Activated B cell treated with CpG ODN at 0.5 μM for 24 hours (primary cell): ENCODE results near the gene KMT2A. TPM values are rescaled to one million over a fixed set of nuclear protein-coding genes. Genes with fewer than 3 reads are reported as not detected.

Experiments used
- ATAC-seq: fragments of 200-7000 bp; cut with Tn5 transposase; one replicate; pipeline ENCODE4 v1.10.0; 2021; ENCODE audit warnings: low read depth, mild to moderate bottlenecking, moderate library complexity
- CTCF ChIA-PET: fragments of 350-600 bp; sonication (Branson Sonifier 250); formaldehyde crosslinking; loops from one replicate; lab custom pipeline; 2021; ENCODE audit warnings: antibody characterized with exemption; lab: Charles Lee
- POLR2A ChIA-PET: fragments of 350-600 bp; sonication (Branson Sonifier 250); formaldehyde crosslinking; loops from one replicate; lab custom pipeline; 2021; ENCODE audit warnings: antibody characterized with exemption; lab: Charles Lee
- DNase-seq: peaks from one replicate; pipeline ENCODE4 v3.0.0; 2022
- H3K27ac Mint-ChIP-seq: one replicate; pipeline ENCODE4 v1.8.0; 2020; ENCODE audit warnings: mixed read lengths
- H3K27me3 Mint-ChIP-seq: one replicate; pipeline ENCODE4 v1.8.0; 2021; ENCODE audit warnings: mixed read lengths
- H3K36me3 Mint-ChIP-seq: one replicate; pipeline ENCODE4 v1.8.0; 2021; ENCODE audit warnings: low read depth, mixed read lengths
- H3K4me1 Mint-ChIP-seq: one replicate; pipeline ENCODE4 v1.8.0; 2021; ENCODE audit warnings: mixed read lengths
- H3K4me3 Mint-ChIP-seq: one replicate; pipeline ENCODE4 v1.8.0; 2020; ENCODE audit warnings: mild to moderate bottlenecking, mixed read lengths
- H3K9me3 Mint-ChIP-seq: one replicate; pipeline ENCODE4 v1.8.0; 2020; ENCODE audit warnings: mixed read lengths
- intact Hi-C: fragments of 100-400 bp; cut with micrococcal nuclease; formaldehyde crosslinking; loops from one replicate; pipeline ENCODE4 v1.15.1; 2024
- total RNA-seq: library from RNA; stranded (reverse); gene quantifications from 2 replicates; pipeline ENCODE4 v1.2.3, GENCODE V29; 2022
- TF ChIP-seq, protein P1 (sequence below): fragments of 200-600 bp; IDR thresholded peaks from one replicate; pipeline ENCODE4 v1.8.0; 2022; ENCODE audit warnings: antibody characterized with exemption, mild to moderate bottlenecking

KMT2A gene
- total RNA-seq, 1 donor from 2014 or later, result 117 TPM

DNA sequence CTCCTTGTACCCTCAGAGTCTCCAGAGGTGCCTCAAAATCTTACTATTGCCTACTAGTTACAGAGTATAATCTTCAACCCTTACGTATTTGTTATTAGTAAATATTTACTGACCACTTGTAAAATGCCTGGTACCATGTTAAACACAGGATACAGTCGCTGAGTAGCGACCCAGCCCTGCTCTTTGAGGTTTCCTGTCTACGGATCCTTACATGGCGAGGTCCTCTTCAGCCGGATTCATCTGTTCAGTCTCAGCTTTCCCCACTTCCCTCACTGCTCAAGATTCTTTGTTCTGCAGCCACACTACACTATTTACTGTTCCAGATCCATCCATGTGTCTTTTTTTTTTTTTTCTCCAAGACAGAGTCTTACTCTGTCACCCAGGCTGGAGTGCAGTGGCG, 77.8 kb downstream of the KMT2A start:
- intact Hi-C loops, result no loop called here
- H3K9me3 Mint-ChIP-seq, result no peaks in the 10 kb centered on the region
- DNase-seq (no peak), ATAC-seq (no peak)
- ChIA-PET POLR2A (no interaction called here), CTCF (no interaction called here)
- peaks cover 3% of the 10 kb centered on the region for H3K4me1 Mint-ChIP-seq
- no peak overlapping the region for H3K27ac Mint-ChIP-seq
- TF ChIP-seq, protein P1, sequence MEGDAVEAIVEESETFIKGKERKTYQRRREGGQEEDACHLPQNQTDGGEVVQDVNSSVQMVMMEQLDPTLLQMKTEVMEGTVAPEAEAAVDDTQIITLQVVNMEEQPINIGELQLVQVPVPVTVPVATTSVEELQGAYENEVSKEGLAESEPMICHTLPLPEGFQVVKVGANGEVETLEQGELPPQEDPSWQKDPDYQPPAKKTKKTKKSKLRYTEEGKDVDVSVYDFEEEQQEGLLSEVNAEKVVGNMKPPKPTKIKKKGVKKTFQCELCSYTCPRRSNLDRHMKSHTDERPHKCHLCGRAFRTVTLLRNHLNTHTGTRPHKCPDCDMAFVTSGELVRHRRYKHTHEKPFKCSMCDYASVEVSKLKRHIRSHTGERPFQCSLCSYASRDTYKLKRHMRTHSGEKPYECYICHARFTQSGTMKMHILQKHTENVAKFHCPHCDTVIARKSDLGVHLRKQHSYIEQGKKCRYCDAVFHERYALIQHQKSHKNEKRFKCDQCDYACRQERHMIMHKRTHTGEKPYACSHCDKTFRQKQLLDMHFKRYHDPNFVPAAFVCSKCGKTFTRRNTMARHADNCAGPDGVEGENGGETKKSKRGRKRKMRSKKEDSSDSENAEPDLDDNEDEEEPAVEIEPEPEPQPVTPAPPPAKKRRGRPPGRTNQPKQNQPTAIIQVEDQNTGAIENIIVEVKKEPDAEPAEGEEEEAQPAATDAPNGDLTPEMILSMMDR, result no peak
- no peaks in the 10 kb centered on the region for H3K27me3 Mint-ChIP-seq
- peaks cover 67% of the 10 kb centered on the region for H3K36me3 Mint-ChIP-seq
- no peak overlapping the region for H3K4me3 Mint-ChIP-seq

DNA sequence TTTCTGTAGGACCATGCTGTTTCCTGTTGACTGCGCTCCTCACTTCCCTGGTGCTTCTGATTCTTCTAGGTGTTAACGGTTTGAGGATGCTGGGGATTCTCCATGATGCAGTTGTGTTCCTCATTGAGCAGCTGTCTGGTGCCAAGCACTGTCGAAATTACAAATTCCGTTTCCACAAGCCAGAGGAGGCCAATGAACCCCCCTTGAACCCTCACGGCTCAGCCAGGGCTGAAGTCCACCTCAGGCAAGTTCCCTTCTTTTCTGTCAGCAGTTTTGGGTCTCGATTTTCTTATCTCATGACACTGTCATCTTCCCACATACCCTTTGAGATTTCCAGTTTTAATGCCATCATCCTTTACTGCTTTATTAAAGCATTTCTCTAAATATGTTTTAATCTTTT, 83.3 kb downstream of the KMT2A start:
- TF ChIP-seq, protein P1, result no peak
- intact Hi-C loops, result no loop called here
- Mint-ChIP-seq H3K27me3 (no peaks in the 10 kb centered on the region), H3K9me3 (no peaks in the 10 kb centered on the region), H3K4me1 (peaks cover 8% of the 10 kb centered on the region), H3K4me3 (no peak overlapping the region), H3K27ac (no peak overlapping the region), H3K36me3 (peaks cover 67% of the 10 kb centered on the region)
- ATAC-seq, result no peak
- no peak for DNase-seq
- POLR2A ChIA-PET, result interaction anchor here (0.6 kb wide), 1 partner anchor 499 kb away, joined by 3 read pairs; the partner anchor contains the start of gene TRAPPC4
- CTCF ChIA-PET, result no interaction called here

DNA sequence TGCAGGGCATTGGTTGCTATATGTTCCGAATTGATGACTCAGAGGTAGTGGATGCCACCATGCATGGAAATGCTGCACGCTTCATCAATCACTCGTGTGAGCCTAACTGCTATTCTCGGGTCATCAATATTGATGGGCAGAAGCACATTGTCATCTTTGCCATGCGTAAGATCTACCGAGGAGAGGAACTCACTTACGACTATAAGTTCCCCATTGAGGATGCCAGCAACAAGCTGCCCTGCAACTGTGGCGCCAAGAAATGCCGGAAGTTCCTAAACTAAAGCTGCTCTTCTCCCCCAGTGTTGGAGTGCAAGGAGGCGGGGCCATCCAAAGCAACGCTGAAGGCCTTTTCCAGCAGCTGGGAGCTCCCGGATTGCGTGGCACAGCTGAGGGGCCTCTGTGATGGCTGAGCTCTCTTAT, 85.6 kb downstream of the KMT2A start:
- Mint-ChIP-seq H3K27ac (peak overlapping the region; percentile 1), H3K36me3 (peaks cover 58% of the 10 kb centered on the region), H3K4me1 (peaks cover 8% of the 10 kb centered on the region), H3K4me3 (no peak overlapping the region), H3K9me3 (no peaks in the 10 kb centered on the region), H3K27me3 (no peaks in the 10 kb centered on the region)
- DNase-seq (no peak), ATAC-seq (peak; percentile 78)
- ChIA-PET POLR2A (no interaction called here), CTCF (no interaction called here)
- intact Hi-C loops, result no loop called here
- TF ChIP-seq, protein P1, result no peak

DNA sequence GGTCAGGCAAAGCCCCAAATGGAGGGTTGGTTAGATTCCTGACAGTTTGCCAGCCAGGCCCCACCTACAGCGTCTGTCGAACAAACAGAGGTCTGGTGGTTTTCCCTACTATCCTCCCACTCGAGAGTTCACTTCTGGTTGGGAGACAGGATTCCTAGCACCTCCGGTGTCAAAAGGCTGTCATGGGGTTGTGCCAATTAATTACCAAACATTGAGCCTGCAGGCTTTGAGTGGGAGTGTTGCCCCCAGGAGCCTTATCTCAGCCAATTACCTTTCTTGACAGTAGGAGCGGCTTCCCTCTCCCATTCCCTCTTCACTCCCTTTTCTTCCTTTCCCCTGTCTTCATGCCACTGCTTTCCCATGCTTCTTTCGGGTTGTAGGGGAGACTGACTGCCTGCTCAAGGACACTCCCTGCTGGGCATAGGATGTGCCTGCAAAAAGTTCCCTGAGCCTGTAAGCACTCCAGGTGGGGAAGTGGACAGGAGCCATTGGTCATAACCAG, 86.3 kb downstream of the KMT2A start:
- ChIA-PET CTCF (no interaction called here), POLR2A (no interaction called here)
- intact Hi-C loops, result no loop called here
- Mint-ChIP-seq H3K4me3 (no peak overlapping the region), H3K9me3 (no peaks in the 10 kb centered on the region), H3K36me3 (peaks cover 55% of the 10 kb centered on the region), H3K27me3 (no peaks in the 10 kb centered on the region), H3K4me1 (peaks cover 8% of the 10 kb centered on the region), H3K27ac (peak overlapping the region; percentile 7)
- no peak for DNase-seq
- TF ChIP-seq, protein P1, result no peak
- no peak for ATAC-seq

DNA sequence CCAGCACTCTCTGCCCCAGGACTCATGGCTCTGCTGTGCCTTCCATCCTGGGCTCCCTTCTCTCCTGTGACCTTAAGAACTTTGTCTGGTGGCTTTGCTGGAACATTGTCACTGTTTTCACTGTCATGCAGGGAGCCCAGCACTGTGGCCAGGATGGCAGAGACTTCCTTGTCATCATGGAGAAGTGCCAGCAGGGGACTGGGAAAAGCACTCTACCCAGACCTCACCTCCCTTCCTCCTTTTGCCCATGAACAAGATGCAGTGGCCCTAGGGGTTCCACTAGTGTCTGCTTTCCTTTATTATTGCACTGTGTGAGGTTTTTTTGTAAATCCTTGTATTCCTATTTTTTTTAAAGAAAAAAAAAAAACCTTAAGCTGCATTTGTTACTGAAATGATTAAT, 88.1 kb downstream of the KMT2A start:
- ATAC-seq, result no peak
- Mint-ChIP-seq H3K27me3 (no peaks in the 10 kb centered on the region), H3K27ac (no peak overlapping the region), H3K4me3 (no peak overlapping the region), H3K36me3 (peaks cover 50% of the 10 kb centered on the region), H3K9me3 (no peaks in the 10 kb centered on the region), H3K4me1 (peaks cover 11% of the 10 kb centered on the region)
- ChIA-PET POLR2A (no interaction called here), CTCF (no interaction called here)
- TF ChIP-seq, protein P1, result no peak
- DNase-seq, result no peak
- intact Hi-C loops, result no loop called here
